A549 (cell line): ENCODE measurements around the gene RXRA.

Experiments
- BHLHE40 ChIP-seq: IDR thresholded peaks from 2 replicates; pipeline ENCODE4 v1.6.1; 2012; ENCODE audit warnings: low read depth, low read length, inconsistent platforms
- CHD2 ChIP-seq: fragments of 150-350 bp; IDR thresholded peaks from 2 replicates; pipeline ENCODE4 v1.6.1; 2014; ENCODE audit warnings: low read length; ENCODE audit not compliant: partially characterized antibody
- CTCF ChIP-seq: fragments of >200 bp; sonication (Bioruptor Twin); formaldehyde crosslinking; IDR thresholded peaks from 3 replicates; pipeline ENCODE4 v1.5.1; 2016
- EP300 ChIP-seq, 2 experiments: fragments of >200 bp; sonication (Bioruptor Twin); formaldehyde crosslinking; IDR thresholded peaks; 2 replicates in 1 of 2; 3 replicates in 1 of 2; pipeline ENCODE4 v1.6.1; 2016 to 2017
- JUNB ChIP-seq: fragments of >200 bp; sonication (Bioruptor Twin); formaldehyde crosslinking; IDR thresholded peaks from 2 replicates; pipeline ENCODE4 v1.6.1; 2016
- RAD21 ChIP-seq, 2 experiments: fragments of >200 bp in 1 of 2; sonication (Bioruptor Twin) in 1 of 2; formaldehyde crosslinking in 1 of 2; IDR thresholded peaks in 1 of 2; conservative IDR thresholded peaks in 1 of 2; 2 replicates in 1 of 2; 3 replicates in 1 of 2; pipeline ENCODE4 v1.6.1; 2012 to 2018; ENCODE audit warnings: inconsistent platforms in 1 of 2
- REST ChIP-seq: fragments of 200-600 bp; sonication (generic); IDR thresholded peaks from 2 replicates; pipeline ENCODE4 v1.6.1; 2016; ENCODE audit warnings: antibody characterized with exemption, mild to moderate bottlenecking, moderate library complexity
- USF2 ChIP-seq: fragments of 450-650 bp; IDR thresholded peaks from 2 replicates; pipeline ENCODE4 v1.6.1; 2014; ENCODE audit warnings: antibody characterized with exemption

- no peak for TF ChIP-seq EP300 (IDR thresholded peaks at IDR 0.05)
- TF ChIP-seq CHD2, result no peak
- no peak for TF ChIP-seq RAD21 (conservative IDR thresholded peaks at IDR 0.05 in 1 of 2, IDR thresholded peaks at IDR 0.05 in 1 of 2)
- TF ChIP-seq JUNB, result no peak
- no peak for TF ChIP-seq CTCF
- no peak for TF ChIP-seq REST
- TF ChIP-seq BHLHE40, result no peak
- no peak for TF ChIP-seq USF2
Measured at GRCh38 chr9:134278286-134278685, 48.0 kb upstream of the RXRA start.
